Psoas muscle (tissue), 8 donors: ENCODE data around the gene TSACC. TPM values are rescaled to one million over a fixed set of nuclear protein-coding genes. Genes with fewer than 3 reads are reported as not detected.
A peak's percentile ranks its signal among the peaks of the same experiment; 100 is the strongest.
"Not testable (repeated sequence)": the region's sequence is repeated elsewhere in the genome, so short reads cannot be mapped to it uniquely, and the experiment has no call there.

Source experiments
- ATAC-seq, 4 donors: fragments of 200-7000 bp; cut with Tn5 transposase; one replicate each; pipeline ENCODE4 v1.9.1; 2020; ENCODE audit warnings: moderate library complexity in 3 of 4, mild to moderate bottlenecking in 2 of 4
- DNase-seq, 2 donors: peaks; one replicate each; pipeline ENCODE4 v3.0.0-alpha.2; 2020
- H3K27ac ChIP-seq: fragments of 200-600 bp; one replicate; pipeline ENCODE4 v1.8.0; 2022
- H3K27me3 ChIP-seq, 3 donors: fragments of 200-600 bp in 1 of 3; one replicate each; pipeline versions ENCODE4 v1.6.1 to v1.8.0; 2013 to 2022; ENCODE audit warnings: low read length in 2 of 3, mild to moderate bottlenecking in 2 of 3, moderate library complexity in 1 of 3; ENCODE audit not compliant: insufficient read depth in 3 of 3
- H3K36me3 ChIP-seq, 2 donors: fragments of 200-600 bp in 1 of 2; one replicate each; pipeline versions ENCODE4 v1.6.1 to v1.8.0; 2013 to 2022; ENCODE audit warnings: low read depth in 1 of 2, mild to moderate bottlenecking in 1 of 2, moderate library complexity in 1 of 2; ENCODE audit not compliant: insufficient read depth in 1 of 2
- H3K4me1 ChIP-seq: fragments of 200-600 bp; one replicate; pipeline ENCODE4 v1.8.0; 2022
- H3K4me3 ChIP-seq: fragments of 200-600 bp; one replicate; pipeline ENCODE4 v1.8.0; 2022; ENCODE audit warnings: mild to moderate bottlenecking
- H3K9me3 ChIP-seq: fragments of 200-600 bp; one replicate; pipeline ENCODE4 v1.8.0; 2022
- WGBS, 3 donors: extraction: QIAGEN DNeasy Blood & Tissue Kit; methylation state at CpG; one replicate each; pipeline versions ENCODE4 v1.1.6 to v1.1.7; 2013; 5-methylcytosine and 5-hydroxymethylcytosine counted together
- intact Hi-C, 2 donors: fragments of 100-400 bp; cut with DNase I; formaldehyde crosslinking; loops; one replicate each; pipeline versions ENCODE4 v1.11.0 to v1.14.2; 2022
- polyA plus RNA-seq, 3 donors: library from polyadenylated mRNA; stranded (reverse); fragments of 200-250 nt; gene quantifications; one replicate each; pipeline ENCODE4 v1.2.3, GENCODE V29; 2013
- total RNA-seq, 4 donors: library from RNA; stranded (reverse); fragmentation: NEBNext Ultra II Directional in 2 of 4; extraction: Animal tissue kit (Norgen Biotek cat#: 25700) in 2 of 4; gene quantifications; one replicate each; pipeline versions ENCODE4 v1.2.1 to v1.2.4, GENCODE V29; 2021 to 2023
- TF ChIP-seq, protein P1 (sequence below): fragments of 200-600 bp; IDR thresholded peaks from one replicate; pipeline ENCODE4 v1.8.0; 2022; ENCODE audit warnings: antibody characterized with exemption
- donor health status: healthy with polysubstance abuse.
- donor health status: DM: no; HTN: no; CAD: no; lungs with moderate emphysema.
- donor health status: Bipolar disorder and iron deficiency.
- donor health status: healthy.
- donor health status: DM: yes; HTN: yes; CAD: no.
- donor health status: DM: no; HTN: no; CAD: no.
- donor health status: DM: no; HTN: no; CAD: no.
- donor health status: DM: yes; HTN: yes; CAD: no.

TSACC gene
- total and polyA plus RNA-seq, 7 donors, result 0.30 to 1.7 (median 0.84) TPM

DNA sequence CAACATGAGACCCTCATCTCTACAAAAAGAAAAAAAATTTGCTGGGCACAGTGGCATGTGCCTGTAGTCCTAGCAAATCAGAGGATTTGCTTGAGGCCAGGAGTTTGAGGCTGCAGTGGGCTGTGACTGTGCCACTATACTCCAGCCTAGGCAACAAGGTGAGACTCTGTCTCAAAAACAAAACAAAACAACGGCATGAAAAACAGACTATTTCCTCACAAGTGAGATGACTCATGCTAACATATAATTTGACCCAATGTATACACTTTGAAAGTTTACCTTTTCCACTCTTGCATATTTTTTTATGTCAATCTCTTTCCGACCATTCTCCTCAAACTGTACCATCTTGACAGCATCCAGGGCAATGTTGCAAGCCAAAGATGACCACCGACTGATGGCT lies 17.8 kb upstream of the TSACC start:
- H3K9me3 ChIP-seq, result no peaks in the 10 kb centered on the region
- TF ChIP-seq, protein P1, sequence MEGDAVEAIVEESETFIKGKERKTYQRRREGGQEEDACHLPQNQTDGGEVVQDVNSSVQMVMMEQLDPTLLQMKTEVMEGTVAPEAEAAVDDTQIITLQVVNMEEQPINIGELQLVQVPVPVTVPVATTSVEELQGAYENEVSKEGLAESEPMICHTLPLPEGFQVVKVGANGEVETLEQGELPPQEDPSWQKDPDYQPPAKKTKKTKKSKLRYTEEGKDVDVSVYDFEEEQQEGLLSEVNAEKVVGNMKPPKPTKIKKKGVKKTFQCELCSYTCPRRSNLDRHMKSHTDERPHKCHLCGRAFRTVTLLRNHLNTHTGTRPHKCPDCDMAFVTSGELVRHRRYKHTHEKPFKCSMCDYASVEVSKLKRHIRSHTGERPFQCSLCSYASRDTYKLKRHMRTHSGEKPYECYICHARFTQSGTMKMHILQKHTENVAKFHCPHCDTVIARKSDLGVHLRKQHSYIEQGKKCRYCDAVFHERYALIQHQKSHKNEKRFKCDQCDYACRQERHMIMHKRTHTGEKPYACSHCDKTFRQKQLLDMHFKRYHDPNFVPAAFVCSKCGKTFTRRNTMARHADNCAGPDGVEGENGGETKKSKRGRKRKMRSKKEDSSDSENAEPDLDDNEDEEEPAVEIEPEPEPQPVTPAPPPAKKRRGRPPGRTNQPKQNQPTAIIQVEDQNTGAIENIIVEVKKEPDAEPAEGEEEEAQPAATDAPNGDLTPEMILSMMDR, result no peak
- no peak for DNase-seq
- no peak overlapping the region for H3K4me3 ChIP-seq
- peaks cover 46 to 100% of the 10 kb centered on the region in 2 donors for H3K36me3 ChIP-seq
- no peaks in the 10 kb centered on the region for H3K27me3 ChIP-seq
- intact Hi-C loops, result no loop called here
- H3K27ac ChIP-seq, result no peak overlapping the region
- ATAC-seq, result no peak
- 83 to 91% (median 87%) methylated on average over 3 of the region's 3 CpGs for WGBS, 3 donors
- H3K4me1 ChIP-seq, result no peaks in the 10 kb centered on the region

DNA sequence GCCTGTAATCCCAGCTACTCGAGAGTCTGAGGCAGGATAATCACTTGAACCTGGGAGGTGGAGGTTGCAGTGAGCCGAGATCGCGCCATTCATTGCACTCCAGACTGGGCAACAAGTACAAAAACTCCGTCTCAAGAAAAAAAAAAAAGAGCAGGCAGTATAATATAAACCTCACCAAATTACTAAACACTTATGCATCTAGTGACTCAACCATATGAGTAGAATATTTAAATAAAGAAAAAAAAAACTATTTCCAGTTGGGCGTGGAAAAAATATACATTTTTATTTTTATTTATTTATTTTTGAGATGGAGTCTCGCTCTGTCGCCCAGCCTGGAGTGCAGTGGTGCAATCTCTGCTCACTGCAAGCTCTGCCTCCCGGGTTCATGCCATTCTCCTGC lies 15.1 kb upstream of the TSACC start:
- H3K9me3 ChIP-seq, H3K27ac ChIP-seq, DNase-seq, ATAC-seq, H3K4me3 ChIP-seq, H3K27me3 ChIP-seq, H3K4me1 ChIP-seq, intact Hi-C loops: not testable (repeated sequence)
- peaks cover 30 to 88% of the 10 kb centered on the region in 2 donors for H3K36me3 ChIP-seq
- WGBS, 3 donors, result 95 to 96% (median 95%) methylated on average over 9 of the region's 9 CpGs

DNA sequence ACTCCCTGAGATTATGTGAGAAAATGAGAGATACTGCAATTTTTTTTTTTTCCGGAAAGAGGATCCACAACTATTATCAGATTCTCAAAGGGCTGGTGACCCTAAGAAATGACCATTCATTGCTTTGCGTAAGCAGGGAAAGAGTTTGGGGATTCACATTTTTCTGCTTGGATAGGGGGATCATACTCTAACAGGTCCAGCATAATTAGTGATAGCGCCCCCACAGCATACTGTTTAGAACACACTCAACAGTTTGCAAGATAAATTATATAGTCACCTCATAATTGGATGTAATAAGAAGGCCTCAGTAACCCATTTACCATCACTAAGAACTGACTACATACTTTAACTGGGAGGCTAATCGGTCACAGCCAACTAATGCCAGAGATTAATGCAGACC lies 2.1 kb upstream of the TSACC start:
- ATAC-seq (no peak), DNase-seq (no peak)
- Histone ChIP-seq H3K4me3 (peak overlapping the region; percentile 97), H3K27me3 (no peaks in the 10 kb centered on the region), H3K9me3 (no peaks in the 10 kb centered on the region), H3K4me1 (peaks cover 19% of the 10 kb centered on the region), H3K27ac (no peak overlapping the region), H3K36me3 (peaks cover 2 to 53% of the 10 kb centered on the region in 2 donors)
- WGBS, 3 donors, result 81 to 88% (median 82%) methylated on average over 4 of the region's 4 CpGs
- intact Hi-C loops, result no loop called here
- TF ChIP-seq, protein P1, result no peak

DNA sequence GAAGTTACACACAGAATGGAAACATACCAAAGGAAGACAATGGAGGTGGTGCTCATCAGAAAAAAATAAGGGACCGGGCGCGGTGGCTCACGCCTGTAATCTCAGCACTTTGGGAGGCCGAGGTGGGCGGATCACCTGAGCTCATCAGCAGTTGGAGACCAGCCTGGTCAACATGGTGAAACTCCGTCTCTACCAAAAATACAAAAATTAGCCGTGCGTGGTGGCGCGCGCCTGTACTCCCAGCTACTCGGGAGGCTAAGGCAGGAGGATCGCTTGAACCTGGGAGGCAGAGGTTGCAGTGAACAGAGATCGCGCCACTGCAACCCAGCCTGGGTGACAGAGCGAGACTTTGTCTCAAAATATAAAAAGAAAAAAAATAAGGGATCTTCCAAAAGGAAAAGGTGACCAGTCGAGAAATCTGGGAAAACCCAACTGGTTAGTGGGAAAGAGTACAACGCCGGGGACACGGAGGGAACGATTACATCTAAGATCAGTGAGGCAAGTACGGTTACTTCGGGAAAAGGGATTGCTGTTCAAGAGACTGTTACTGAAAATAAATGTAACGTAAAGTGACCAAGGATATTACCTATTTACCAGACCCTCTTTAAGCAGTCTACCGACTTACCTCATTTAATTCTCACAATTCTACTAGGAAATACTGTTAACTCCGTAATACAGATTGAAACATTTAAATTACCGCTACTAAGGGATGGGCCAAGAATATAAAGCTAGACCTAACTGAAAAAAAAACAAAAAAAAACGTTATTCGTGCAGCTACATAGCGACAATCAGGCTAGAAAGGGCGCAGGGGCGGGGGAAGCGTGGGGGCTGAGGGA lies 1.1 kb upstream of the TSACC start:
- H3K9me3 ChIP-seq, result no peaks in the 10 kb centered on the region
- peaks cover 19% of the 10 kb centered on the region for H3K4me1 ChIP-seq
- DNase-seq (no peak), ATAC-seq (peak in 1 of 4 donors; percentile 0)
- 33 to 34% (median 33%) methylated on average over 34 of the region's 34 CpGs for WGBS, 3 donors
- H3K4me3 ChIP-seq, result peak overlapping the region; percentile 97
- peaks cover 2 to 43% of the 10 kb centered on the region in 2 donors for H3K36me3 ChIP-seq
- no peaks in the 10 kb centered on the region for H3K27me3 ChIP-seq
- TF ChIP-seq, protein P1, result no peak
- intact Hi-C loops, result no loop called here
- peak overlapping the region; percentile 92 for H3K27ac ChIP-seq

DNA sequence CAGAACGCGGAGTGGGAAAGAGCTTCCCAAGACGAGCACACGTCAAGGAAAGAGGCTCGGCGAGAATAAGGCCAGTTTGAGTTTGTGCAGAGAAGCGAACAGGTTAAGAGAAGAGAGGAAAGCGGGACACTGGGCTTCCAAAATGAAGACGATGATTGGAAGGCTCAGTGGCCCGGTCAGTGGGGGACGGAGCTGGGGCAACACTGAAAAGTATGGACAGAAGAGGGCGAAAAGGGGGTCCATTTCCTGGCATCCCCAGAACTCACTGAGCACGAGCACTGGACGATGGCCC lies 492 bp upstream of the TSACC start:
- Histone ChIP-seq H3K27ac (peak overlapping the region; percentile 92), H3K36me3 (peaks cover 2 to 37% of the 10 kb centered on the region in 2 donors), H3K4me3 (peak overlapping the region; percentile 97), H3K9me3 (no peaks in the 10 kb centered on the region), H3K4me1 (peaks cover 19% of the 10 kb centered on the region), H3K27me3 (no peaks in the 10 kb centered on the region)
- peak in 1 of 2 donors; percentile 19 for DNase-seq
- peak; percentile 39 to 53 (median 40) for ATAC-seq
- TF ChIP-seq, protein P1, result no peak
- intact Hi-C loops, result no loop called here
- 0 to 1% (median 0%) methylated on average over 13 to 14 of the region's 14 CpGs for WGBS, 3 donors
